SK-N-MC (cell line): ENCODE results near the gene RDX.

Experiments
- DNase-seq: peaks from one replicate; pipeline ENCODE4 v3.0.0-alpha.2; 2011; ENCODE audit warnings: low read depth, low spot score
- H3K27ac ChIP-seq: fragments of 200-600 bp; sonication (generic); 2 replicates; pipeline ENCODE4 v1.5.1; 2016; ENCODE audit warnings: mixed run types
- H3K36me3 ChIP-seq: fragments of 200-600 bp; sonication (generic); 2 replicates; pipeline ENCODE4 v1.6.1; 2017; ENCODE audit warnings: antibody characterized with exemption, low read length, mixed read lengths; ENCODE audit not compliant: insufficient read depth
- H3K4me3 ChIP-seq: fragments of 200-600 bp; sonication (generic); 2 replicates; pipeline ENCODE4 v1.5.1; 2016
- H3K9ac ChIP-seq: fragments of 200-600 bp; sonication (generic); 2 replicates; pipeline ENCODE4 v1.8.0; 2017; ENCODE audit warnings: mixed run types, mixed read lengths; ENCODE audit not compliant: insufficient read length
- H3K9me3 ChIP-seq: fragments of 200-600 bp; sonication (generic); 2 replicates; pipeline ENCODE4 v1.6.1; 2017; ENCODE audit warnings: low read depth, mild to moderate bottlenecking, antibody characterized with exemption, low read length, moderate library complexity, mixed read lengths
- EZH2 ChIP-seq: fragments of 200-600 bp; sonication (generic); IDR thresholded peaks from one replicate; pipeline ENCODE4 v1.6.1; 2017; ENCODE audit warnings: antibody characterized with exemption
- FOXP2 ChIP-seq: optimal IDR thresholded peaks from 2 replicates; pipeline ENCODE3; 2011; ENCODE audit warnings: mild to moderate bottlenecking, moderate library complexity; ENCODE audit not compliant: insufficient read depth; ENCODE audit errors: extremely low read length, control extremely low read depth
- POLR2AphosphoS5 ChIP-seq: IDR thresholded peaks from 2 replicates; pipeline ENCODE4 v1.6.1; 2012; ENCODE audit warnings: mild to moderate bottlenecking, low read depth, low read length, borderline replicate concordance

The RDX gene

DNA sequence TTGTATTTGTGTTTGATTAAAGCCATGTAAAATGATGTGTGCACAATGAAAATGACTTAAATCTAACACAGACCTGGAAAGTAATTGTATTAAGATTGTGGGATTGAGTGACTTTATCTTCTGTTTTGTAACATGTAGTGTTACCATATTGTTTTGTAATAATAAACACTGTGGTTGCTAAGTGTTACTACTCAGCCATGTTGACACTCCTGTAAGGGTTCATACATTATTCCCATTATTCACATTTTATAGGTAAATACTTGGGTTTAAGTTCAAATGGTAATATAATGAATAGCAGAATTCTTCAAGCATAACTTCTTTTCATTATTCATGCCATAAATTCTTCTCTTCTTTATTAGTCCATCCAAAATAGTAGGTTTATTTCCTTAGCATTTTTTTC lies 134.2 kb downstream of the RDX start:
- Histone ChIP-seq H3K9ac (no peak overlapping the region), H3K36me3 (peaks cover 14% of the 10 kb centered on the region; the same call in 1 of the 2 replicates), H3K9me3 (no peaks in the 10 kb centered on the region), H3K27ac (no peak overlapping the region), H3K4me3 (no peak overlapping the region)
- DNase-seq = no peak
- TF ChIP-seq EZH2 = no peak
- TF ChIP-seq POLR2AphosphoS5 = no peak
- no peak for TF ChIP-seq FOXP2

DNA sequence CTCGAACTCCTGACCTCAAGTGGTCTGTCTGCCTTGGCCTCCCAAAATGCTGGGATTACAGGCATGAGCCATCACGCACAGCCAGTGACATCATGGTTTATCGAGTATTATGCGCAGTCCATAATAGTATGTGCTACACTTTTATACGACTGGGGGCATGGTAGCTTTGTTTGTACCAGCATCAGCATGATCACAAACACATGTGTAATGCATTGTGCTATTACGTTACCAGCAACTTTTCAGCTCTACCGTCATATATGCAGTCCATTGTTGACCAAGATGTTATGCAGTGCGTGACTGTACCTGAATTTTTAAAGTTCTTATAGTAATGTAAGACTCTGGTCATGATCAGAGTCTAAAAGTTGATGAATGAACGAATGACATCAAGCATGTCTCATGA lies 135.4 kb downstream of the RDX start:
- Histone ChIP-seq H3K4me3 (no peak overlapping the region), H3K27ac (no peak overlapping the region), H3K9me3 (no peaks in the 10 kb centered on the region), H3K36me3 (peaks cover 14% of the 10 kb centered on the region; the same call in 1 of the 2 replicates), H3K9ac (no peak overlapping the region)
- DNase-seq = no peak
- TF ChIP-seq EZH2 = no peak
- no peak for TF ChIP-seq POLR2AphosphoS5
- no peak for TF ChIP-seq FOXP2

DNA sequence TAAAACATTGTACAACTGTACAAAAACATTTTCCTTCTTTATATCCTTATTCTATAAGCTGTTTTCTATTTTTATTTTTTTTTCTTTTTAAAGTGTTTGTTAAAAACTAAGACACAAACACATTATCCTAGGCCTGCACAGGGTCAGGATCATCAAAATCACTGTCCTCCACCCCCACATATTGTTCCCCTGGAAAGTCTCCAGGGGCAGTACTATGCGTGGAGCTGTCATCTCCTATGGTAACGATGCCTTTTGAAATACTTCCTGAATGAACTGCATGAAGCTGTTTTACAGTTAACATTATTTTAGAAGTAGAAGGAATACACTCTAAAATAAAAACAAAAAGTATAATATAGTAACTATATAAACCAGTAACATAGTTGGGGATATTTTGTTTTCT lies 136.0 kb downstream of the RDX start:
- TF ChIP-seq FOXP2 = no peak
- no peak for TF ChIP-seq EZH2
- no peak for TF ChIP-seq POLR2AphosphoS5
- Histone ChIP-seq H3K27ac (no peak overlapping the region), H3K9me3 (no peaks in the 10 kb centered on the region), H3K9ac (no peak overlapping the region), H3K36me3 (peaks cover 14% of the 10 kb centered on the region; the same call in 1 of the 2 replicates), H3K4me3 (no peak overlapping the region)
- no peak for DNase-seq

DNA sequence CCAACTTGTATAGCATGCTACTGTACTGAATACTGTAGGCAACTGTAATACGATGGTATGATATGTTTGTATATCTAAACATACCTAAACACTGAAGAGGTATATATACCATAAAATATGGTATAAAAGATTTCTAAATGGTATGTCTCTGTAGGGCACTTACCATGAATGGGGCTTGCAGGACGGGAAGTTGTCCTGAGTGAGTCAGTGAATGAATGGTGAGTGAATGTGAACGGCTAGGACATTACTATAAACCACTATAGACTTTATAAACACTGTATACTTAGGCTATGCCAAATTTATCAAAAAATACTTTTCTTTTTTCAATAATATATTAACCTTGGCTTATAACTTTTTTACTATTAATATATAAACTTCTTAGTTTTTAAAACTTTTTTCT lies 136.4 kb downstream of the RDX start:
- no peak overlapping the region for H3K9ac ChIP-seq
- H3K27ac ChIP-seq = no peak overlapping the region
- H3K9me3 ChIP-seq = no peaks in the 10 kb centered on the region
- H3K36me3 ChIP-seq = peaks cover 12% of the 10 kb centered on the region; the same call in 1 of the 2 replicates
- no peak overlapping the region for H3K4me3 ChIP-seq
- DNase-seq = no peak
- no peak for TF ChIP-seq FOXP2
- TF ChIP-seq EZH2 = no peak
- TF ChIP-seq POLR2AphosphoS5 = no peak

DNA sequence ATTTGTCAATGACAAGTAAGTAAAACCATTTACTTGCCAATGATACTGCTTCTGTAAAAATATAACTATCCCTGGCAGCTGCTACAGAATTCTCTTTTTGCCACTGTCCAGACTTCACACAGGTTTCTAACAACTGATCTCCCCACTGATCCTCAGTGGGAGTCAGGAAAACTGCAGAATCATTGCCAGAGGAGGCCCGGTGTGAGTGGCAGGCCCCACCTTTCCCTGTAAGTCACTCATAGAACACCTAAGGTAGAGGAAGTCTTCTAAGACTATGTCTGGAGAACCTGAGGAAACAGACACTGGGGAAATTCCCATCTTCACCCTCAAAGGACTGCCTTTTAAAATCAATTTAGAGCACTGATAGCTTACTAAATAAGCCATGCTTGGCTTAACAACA lies 136.9 kb downstream of the RDX start:
- TF ChIP-seq POLR2AphosphoS5 (no peak), EZH2 (no peak), FOXP2 (no peak)
- no peak for DNase-seq
- Histone ChIP-seq H3K4me3 (no peak overlapping the region), H3K27ac (peak overlapping the region; percentile 39; the same call in 1 of the 2 replicates), H3K36me3 (peaks cover 7% of the 10 kb centered on the region; the same call in 1 of the 2 replicates), H3K9ac (no peak overlapping the region), H3K9me3 (no peaks in the 10 kb centered on the region)

DNA sequence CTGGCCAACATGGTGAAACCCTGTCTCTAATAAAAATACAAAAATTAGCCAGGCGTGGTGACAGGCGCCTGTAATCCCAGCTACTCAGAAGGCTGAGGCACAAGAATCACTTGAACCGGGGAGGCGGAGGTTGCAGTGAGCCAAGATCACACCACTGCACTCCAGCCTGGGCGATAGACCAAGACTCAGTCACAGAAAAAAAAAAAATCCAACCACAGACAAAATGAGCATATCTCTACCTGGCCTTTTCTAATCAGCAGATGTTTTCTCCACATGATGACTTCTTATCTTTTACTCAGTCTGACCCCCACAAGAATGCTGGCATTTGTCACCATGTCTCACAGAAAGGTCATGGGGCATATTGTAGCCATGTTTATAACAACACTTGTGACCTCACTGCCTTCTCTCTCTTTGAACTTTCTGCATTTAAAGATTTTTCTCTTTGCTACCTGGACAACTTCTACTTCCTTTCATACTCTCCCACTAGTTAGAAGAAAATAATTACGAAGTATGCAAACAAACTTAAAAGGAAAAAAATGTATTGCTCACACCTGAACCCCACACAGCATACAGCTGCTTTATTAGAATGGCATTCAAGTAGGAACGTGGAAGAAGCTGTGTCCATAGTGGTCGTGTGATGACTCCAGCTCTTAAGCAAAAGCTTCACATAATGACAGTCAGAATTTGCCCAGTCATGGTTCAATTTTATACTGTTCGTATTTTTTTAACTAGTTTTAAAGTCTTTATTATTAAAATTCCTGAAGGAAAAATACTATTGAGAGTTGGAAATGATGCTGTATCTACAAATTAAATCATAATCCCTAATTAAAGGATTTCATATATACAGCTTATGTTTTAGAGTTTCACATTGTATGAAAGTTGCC lies 137.9 kb downstream of the RDX start:
- no peak for DNase-seq
- Histone ChIP-seq H3K27ac (no peak overlapping the region), H3K36me3 (peaks cover 4% of the 10 kb centered on the region; the same call in 1 of the 2 replicates)

DNA sequence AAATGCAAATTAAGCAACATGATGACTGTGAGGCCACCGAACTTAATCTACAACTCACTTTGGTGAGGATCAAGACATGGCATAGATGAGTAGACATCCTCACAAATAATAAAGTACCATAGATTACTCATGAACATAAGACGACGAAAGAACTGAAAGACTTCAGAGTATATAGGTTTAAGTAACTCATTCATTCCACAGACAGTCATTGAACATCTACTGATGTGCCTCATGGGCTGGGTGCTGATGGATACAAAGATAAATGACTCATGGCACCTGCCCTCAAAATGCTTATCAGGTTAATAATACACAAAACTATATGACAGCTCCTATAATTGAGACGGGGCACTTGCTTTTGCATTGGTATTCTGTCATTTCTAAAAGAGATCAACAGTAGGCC lies 139.9 kb downstream of the RDX start:
- DNase-seq = no peak
- Histone ChIP-seq H3K9me3 (no peaks in the 10 kb centered on the region), H3K27ac (no peak overlapping the region), H3K36me3 (peaks cover 7% of the 10 kb centered on the region; the same call in 1 of the 2 replicates), H3K9ac (no peak overlapping the region), H3K4me3 (no peak overlapping the region)
- no peak for TF ChIP-seq POLR2AphosphoS5
- TF ChIP-seq FOXP2 = no peak
- TF ChIP-seq EZH2 = no peak

More for the DNA sequence above, 137.9 kb downstream of the RDX start:
- no peak overlapping the region for H3K9ac ChIP-seq
- no peak for TF ChIP-seq FOXP2
- TF ChIP-seq POLR2AphosphoS5 = no peak
- H3K4me3 ChIP-seq = no peak overlapping the region
- H3K9me3 ChIP-seq = no peaks in the 10 kb centered on the region

DNA sequence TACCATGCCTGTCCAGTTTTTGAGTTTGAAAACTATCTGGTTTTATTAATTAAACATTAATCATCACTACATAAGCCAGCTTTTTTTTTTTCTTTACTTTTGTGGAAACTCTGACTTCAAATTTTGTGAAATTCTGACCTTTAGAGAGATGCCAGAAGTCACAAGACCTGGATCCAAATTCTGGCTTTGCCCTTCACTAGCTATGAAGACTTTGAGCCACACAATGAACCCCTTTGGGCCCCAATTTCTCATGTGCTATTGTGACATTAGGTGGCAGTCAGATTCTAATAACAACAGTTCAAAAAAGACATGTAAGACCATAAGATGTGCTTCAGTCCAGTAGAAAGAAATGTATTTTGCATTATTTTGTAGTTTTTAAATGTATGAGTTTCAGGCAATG lies 142.9 kb downstream of the RDX start:
- peaks cover 3% of the 10 kb centered on the region; the same call in 1 of the 2 replicates for H3K36me3 ChIP-seq
- no peak overlapping the region for H3K4me3 ChIP-seq
- no peak overlapping the region for H3K9ac ChIP-seq
- DNase-seq = no peak
- no peak for TF ChIP-seq FOXP2
- no peak for TF ChIP-seq EZH2
- TF ChIP-seq POLR2AphosphoS5 = no peak
- H3K27ac ChIP-seq = no peak overlapping the region
- no peaks in the 10 kb centered on the region for H3K9me3 ChIP-seq
